ENCODE data around the gene TRMO.

The TRMO gene

GRCh38 chr9:97938081-97938644 lies 15.9 kb upstream of the TRMO start, which contains the start of gene HEMGN:
HEMGN (minus strand) TSS chr9:97938172; CDS start chr9:97938136, 36 bp downstream.
- no peak for DNase-seq (ENCODE audit: low spot score)

- DNase-seq (ENCODE audit: low spot score) = no peak
Observed at GRCh38 chr9:97936998-97937397, 14.7 kb upstream of the TRMO start.

DNA sequence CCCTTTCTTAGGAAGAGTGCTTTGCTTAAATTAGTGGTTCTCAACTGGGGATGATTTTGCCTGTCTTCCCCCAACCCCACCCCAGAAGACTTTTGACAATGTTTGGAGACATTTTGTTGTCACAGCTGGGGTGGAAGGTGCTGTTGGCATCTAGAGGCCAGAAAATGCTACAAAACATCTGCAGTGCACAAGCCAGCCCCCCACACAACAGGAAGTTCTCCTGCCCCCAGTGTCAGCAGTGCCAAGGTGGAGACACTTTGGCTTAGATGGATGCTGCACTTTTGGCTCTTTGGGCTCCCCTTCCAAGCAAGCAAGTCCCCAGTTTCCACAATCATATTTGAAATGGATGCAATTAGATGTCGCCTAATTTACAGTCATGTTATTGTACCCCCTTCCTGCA lies 13.0 kb upstream of the TRMO start:
- no peak for DNase-seq (ENCODE audit: low spot score)

DNA sequence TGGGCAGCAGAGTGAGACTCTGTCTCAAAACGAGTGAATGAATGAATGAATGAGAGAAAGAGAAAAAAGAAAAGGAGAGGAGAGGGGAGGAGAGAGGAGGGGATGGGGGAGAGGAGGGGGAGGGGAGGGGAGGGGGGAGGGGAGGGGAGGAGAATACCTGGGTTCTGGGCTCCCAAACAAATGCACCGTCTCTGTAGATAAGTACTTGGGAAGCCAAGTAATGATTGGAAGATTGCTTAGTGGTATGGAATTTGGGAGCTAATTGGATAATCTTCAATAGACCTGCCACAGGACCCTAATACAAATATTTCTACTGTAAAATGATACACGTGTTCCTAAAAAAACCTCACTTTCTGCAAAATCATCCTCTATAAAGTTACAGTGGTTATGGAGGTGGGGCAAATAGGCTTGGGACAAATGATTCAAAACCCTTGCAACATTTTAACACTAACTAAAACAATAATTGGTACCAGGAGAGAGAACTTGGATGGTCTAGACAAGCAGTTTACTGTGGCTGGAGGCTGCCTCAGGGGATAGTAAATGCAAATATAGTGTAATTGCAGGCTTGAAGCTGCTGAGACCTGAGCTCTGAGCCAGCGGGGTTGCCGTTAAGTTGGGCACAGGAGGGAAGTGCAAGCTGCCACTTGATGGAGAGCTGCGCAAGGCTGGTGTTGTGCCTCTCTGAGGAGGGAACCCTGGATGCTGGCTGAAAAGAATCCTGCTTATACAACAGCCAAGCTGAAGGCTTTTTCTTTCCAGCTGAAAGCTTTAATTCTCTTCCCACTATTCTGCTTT lies 12.2 kb upstream of the TRMO start:
- DNase-seq (ENCODE audit: low spot score) = no peak

DNA sequence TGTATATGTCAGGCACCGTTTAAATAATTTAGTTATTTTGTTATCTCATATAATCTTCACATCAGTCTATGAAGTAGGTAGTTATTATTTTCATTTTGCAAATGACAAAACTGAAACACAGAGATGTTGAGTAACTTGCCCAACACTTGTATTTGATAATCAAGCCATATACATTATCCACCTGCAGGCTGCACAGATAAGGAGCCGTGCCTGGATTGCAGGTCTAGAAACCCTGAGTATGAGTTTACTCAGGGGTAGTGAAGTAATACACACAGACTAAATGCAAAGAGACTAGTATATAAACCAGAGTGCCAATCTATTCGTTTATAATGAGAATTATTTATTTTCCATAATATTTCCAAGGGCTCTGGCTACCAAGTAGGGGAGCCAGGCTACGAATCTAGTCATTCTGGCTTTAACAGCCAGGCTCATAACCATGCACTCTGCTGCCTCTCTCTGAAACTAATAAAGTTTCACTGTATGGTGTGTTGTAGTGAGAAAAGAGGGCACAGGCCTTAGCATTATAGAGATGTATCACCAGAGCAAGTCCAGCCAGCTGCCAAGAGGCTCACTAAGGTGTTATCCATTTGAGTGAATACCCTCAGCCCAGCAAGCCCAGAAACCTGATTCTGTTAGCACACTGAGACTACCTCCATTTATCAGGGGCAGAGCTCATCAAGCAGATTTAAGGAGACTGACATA lies 11.1 kb upstream of the TRMO start:
- no peak for DNase-seq (ENCODE audit: low spot score)

DNA sequence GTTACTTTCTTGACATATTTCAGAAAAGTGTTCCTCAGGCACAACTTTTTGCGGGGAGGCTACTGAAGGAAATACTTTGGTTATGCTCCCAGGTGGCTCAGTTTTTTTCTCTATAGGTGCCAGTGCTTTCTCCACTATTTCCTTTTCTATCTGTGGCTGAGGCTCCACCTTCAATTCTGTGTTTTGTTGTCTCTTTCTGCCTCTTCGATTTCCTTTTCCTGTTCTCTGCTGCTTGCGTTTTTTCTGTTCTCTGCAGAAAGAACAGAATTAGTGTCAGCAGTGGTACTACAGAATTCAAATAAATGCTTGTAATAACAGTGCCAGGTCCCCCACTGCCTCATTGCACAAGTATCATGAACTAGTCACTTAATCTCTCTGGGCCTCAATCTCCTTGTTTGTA lies 8.7 kb upstream of the TRMO start:
- no peak for DNase-seq (ENCODE audit: low spot score)

GRCh38 chr9:97928986-97929604 lies 6.8 kb upstream of the TRMO start:
- DNase-seq (ENCODE audit: low spot score) = no peak

DNA sequence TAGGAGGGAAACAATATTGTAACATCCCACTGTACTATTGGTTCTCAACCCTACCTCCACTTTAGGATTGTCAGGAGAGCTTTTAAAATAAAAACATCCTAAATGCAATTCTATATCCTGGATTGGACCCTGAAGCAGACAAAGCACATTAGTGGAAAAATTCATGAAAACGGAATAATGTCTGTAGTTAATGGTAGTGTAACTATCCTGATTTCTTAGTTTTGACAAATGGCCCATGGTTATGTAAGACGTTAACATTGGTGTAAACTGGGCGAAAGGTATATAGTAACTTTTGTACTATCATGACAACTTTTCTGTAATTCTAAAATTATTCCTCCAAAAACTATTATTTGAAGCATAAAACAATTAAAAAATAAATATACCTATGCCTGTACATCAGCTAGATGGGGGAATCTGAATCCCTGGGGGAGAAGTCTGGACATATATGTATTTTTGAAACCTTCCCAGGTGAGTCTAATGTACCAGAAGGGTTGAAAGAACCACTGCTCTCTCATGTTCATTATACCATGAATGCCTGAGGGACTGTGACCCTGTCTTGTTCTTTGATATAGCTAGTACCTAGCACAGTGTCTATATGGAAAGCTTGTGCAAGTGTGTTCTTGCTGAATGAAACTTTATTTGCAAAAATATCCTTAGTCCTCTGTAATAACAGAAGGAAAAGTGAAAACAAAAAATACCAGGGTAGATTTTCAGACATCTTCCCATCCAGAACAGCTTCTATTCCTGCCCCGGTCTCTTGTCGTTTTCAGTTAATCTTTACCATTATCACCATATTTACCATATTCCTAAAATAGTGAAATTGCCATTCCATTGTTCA lies 3.4 kb upstream of the TRMO start:
- no peak for DNase-seq (ENCODE audit: low spot score)

DNA sequence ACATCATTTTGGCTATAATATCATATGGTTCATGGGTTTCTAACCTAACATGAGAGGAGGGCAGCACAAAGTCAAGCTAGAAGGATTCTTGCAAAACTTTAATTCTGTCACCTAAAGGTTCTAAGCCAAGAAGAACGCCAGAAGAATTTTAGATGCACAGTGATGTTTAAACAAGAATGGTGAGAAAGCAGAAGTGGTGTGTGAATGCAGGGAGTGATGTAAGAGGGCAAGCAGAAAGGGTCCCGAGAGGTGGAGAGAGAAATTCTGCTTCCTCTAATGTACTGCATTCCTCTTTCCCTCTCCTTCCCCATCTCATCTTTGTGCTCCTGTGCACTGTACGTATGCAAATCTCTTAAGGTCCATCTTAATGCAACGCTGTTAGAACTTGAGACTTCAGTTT lies 2.1 kb upstream of the TRMO start:
- no peak for DNase-seq (ENCODE audit: low spot score)

DNA sequence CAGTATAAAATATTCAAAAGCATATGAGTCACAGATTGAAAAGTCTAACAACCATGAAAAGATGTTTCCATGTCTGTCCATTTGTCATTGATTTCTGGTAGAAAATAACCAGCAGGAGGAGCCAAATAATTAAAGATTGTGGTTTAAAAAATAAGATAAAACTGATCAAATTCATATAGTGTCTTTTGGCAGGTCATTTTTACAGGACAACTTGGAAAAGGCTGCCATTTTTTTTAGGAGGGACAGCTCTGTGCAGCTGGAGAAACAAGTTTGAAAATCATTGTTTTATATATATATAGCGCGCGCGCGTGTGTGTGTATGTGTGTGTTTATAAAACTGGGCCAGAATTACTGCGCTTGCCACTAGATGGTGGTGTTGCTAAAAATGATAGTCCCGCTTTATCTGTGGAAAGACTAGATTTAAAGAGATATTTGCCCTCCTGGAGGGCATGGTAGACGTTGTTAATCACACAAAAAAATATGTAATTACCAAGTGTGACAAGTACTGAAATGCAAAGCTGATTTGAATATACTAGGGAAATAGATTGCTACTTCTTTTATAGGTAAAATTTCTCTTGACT lies 1.3 kb upstream of the TRMO start:
- peak; percentile 77 for DNase-seq (ENCODE audit: low spot score)

DNA sequence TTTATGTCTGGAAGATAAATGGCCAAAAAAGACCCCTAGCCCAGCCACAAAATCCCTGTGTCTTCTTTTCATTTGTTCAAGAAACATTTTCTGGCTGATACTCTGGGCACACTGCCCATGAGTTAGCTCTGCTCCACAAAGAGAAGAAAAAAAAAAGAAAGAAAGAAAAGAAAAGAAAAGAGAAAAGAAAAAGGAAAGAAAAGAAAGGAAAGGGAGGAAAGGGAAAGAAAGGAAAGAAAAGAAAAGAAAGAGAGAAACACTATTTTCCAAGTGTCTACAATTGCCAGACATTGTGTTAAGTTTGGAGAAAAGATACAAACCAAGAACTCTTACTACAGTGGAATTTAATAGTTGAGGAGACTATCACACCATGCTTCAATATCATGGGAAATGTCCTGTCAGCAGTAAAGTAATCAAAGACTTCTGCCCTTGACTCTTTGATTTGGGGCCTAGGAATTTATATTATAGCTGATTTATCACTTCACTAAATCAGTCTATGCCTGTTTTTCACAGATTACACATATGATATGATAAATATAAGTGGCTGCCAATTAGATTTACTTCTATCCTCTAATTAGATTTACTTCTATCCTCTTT lies 3.0 kb downstream of the TRMO start:
- no peak for DNase-seq (ENCODE audit: low spot score)

DNA sequence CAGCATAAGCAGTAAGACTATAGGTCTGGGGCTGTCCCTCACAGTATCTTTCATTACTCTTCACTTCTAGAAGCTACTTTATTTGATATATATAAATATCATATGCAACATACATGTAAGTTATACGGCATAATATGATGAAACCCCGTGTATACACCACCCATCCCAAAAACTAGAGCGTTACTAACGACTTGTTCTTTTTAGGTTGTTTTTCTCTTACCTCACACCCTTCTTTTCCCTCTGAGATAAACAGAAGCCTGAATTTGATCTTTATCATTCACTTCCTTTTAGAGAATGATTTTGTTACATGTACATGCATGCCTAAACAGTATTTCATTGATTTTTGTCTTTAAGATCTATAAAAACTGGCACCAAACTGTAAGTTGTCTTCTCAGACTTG lies 3.7 kb downstream of the TRMO start:
- no peak for DNase-seq (ENCODE audit: low spot score)

- no peak for DNase-seq (ENCODE audit: low spot score)
Observed at GRCh38 chr9:97911970-97912369, 10.3 kb downstream of the TRMO start.

DNA sequence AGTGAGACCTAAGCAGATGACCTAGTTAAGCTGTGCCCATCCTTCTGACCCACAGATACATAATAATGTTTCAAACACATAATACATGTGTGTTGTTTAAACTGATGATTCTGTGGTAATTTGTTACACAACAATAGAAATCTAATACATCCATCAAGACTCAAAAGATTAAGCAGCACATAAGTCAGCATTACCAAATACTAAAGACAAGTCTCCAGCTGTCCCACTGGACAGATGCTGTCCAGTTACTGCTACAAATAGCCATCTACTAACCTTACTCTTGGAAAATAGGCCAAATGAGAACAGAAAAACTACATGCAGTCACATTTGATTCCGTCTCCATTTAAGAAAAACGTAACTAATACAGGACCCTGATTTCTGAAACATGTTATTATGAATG lies 10.8 kb downstream of the TRMO start:
- DNase-seq (ENCODE audit: low spot score) = no peak

GRCh38 chr9:97910357-97910756 lies 11.9 kb downstream of the TRMO start:
- DNase-seq (ENCODE audit: low spot score) = no peak

DNA sequence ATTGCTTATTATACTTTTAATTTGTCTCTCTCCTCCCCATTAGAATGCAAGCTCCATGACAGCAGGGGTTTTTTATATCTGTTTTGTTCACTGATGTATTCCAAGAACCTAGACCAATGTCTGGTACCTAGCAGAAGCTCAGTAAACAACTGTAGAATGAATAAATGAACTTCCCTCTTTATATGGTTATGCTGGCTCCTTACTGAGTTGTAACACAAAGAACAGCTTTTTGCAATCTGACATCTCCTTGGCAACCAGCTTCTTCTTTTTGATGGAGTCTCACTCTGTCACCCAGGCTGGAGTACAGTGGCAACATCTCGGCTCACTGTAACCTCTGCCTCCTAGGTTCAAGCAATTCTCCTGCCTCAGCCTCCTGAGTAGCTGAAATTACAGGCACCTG lies 13.6 kb downstream of the TRMO start:
- DNase-seq (ENCODE audit: low spot score) = no peak

DNA sequence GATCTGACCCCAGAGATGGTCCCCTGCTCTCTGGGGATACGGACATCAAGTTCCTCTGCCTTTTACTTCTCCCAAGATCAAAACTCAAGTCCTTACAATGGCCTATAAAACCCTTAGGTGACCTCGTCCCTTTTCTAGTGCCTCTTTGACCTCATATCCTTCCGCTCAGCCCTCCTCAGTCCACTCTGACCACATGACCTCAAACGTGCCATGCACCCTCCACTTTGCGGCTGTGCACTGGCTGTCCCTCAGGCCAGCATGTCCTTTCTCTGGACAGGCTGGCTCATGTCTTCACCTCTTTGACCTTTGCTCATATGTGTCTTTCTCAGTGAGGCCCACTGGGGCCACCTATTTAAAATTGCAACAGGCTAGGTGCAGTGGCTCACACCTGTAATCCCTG lies 14.7 kb downstream of the TRMO start:
- no peak for DNase-seq (ENCODE audit: low spot score)

DNA sequence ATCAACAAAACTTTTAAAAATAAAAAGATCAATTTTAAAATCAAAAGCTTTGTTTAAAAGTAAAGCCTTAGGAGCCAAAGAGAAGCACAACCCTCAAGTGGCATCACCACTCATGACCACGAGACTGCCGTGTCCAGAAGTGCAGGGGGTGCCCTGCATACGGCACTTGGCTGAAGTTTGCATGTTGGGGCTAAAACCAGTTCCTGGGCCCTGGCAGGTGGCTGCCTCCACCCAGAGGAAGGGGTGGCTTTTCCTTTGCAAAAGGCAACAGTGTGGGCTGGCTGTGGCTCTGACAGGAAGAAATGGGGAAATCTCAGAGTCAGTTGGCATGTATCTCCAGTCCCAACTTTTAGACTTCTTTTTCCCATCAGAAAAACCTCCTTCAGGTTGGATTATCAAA lies 15.3 kb downstream of the TRMO start:
- no peak for DNase-seq (ENCODE audit: low spot score)

DNA sequence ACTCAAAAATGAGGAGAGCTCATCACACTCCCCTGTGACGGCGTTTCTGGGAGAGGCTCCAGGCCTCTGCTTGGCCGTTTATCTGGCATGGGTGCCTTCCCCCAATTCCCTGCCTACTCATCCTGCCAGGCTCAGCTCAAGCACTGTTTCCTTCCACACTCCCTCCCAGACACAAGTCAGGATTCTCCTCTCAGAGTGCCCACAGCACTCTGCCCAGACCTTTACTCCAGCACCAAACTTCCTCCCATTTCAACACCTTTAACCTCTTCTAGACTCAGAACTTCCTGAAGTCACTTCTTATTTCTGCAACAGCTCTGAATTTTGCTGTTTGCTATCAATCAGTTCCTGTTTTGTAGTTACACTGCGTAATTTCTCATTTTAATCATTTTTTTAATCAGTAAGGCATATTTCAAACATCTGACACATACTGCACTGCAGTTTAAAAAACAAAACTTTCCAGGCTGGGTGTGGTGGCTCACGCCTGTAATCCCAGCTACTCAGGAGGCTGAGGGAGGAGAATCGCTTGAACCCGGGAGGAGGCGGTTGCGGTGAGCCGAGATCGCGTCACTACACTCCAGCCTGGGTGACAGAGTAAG lies 16.0 kb downstream of the TRMO start:
- DNase-seq (ENCODE audit: low spot score) = no peak

DNA sequence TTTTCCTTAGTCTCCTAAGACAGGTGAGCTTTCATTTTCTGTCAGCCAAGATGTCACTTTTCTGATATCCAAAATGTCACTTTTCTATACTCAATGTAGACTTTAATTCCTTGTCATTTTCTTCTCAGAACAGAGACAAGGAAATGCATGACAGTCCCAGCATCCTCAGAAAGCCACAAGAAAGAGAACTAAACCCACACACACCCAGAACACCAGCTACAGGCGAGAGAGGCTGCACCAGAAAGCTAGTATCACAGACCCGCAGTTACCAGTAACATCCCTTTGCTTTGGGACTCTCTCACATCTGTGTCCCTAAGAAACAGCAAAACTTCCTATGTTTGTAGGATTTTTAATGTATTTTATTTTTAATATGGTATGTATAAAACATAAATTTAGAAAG lies 17.1 kb downstream of the TRMO start:
- no peak for DNase-seq (ENCODE audit: low spot score)

DNA sequence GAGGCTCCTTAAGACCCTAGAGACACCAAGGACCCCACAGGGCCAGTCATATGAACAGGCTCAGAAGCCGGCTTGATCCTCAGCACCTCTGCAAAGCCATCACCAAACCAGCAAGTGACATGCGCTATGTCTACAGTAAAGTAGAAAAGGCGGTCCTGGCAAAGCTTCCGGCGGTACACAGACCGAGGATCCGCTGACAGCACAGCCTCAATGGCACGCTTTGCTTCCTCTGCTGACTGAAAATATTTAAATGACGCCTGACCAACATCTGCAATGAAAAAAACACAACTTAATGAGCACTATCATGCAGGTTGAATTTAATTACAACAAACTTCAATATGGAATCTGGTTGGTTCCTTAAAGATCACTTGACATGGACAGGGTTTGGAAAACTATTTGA lies 17.6 kb downstream of the TRMO start:
- DNase-seq (ENCODE audit: low spot score) = no peak

All from kidney tubule cell (primary cell).